ENCODE measurements around the gene RAB44.

The RAB44 gene

DNA sequence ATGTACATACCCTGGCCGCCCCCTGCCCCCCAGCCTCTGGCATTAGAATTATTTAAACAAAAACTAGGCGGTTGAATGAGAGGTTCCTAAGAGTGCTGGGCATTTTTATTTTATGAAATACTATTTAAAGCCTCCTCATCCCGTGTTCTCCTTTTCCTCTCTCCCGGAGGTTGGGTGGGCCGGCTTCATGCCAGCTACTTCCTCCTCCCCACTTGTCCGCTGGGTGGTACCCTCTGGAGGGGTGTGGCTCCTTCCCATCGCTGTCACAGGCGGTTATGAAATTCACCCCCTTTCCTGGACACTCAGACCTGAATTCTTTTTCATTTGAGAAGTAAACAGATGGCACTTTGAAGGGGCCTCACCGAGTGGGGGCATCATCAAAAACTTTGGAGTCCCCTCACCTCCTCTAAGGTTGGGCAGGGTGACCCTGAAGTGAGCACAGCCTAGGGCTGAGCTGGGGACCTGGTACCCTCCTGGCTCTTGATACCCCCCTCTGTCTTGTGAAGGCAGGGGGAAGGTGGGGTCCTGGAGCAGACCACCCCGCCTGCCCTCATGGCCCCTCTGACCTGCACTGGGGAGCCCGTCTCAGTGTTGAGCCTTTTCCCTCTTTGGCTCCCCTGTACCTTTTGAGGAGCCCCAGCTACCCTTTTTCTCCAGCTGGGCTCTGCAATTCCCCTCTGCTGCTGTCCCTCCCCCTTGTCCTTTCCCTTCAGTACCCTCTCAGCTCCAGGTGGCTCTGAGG, 11.5 kb upstream of the RAB44 start:
- Histone ChIP-seq H3K4me1 (ENCODE audit: control insufficient read depth, insufficient read depth, low read length) (no peaks in the 10 kb centered on the region), H3K27ac (ENCODE audit: insufficient read depth, low read depth, low read length, poor library complexity, severe bottlenecking) (no peak overlapping the region), H3K9me3 (ENCODE audit: control insufficient read depth, low read length) (no peaks in the 10 kb centered on the region), H3K4me3 (ENCODE audit: insufficient read depth, low read depth, low read length) (no peak overlapping the region), H3K36me3 (ENCODE audit: control insufficient read depth, insufficient read depth, low read length) (no peaks in the 10 kb centered on the region), H3K27me3 (ENCODE audit: control insufficient read depth, insufficient read depth, low read length, poor library complexity, severe bottlenecking) (no peaks in the 10 kb centered on the region)
- whole genome bisulfite sequencing, 2 experiments = 91 to 92% methylated on average over 9 to 11 of the region's 11 CpGs

DNA sequence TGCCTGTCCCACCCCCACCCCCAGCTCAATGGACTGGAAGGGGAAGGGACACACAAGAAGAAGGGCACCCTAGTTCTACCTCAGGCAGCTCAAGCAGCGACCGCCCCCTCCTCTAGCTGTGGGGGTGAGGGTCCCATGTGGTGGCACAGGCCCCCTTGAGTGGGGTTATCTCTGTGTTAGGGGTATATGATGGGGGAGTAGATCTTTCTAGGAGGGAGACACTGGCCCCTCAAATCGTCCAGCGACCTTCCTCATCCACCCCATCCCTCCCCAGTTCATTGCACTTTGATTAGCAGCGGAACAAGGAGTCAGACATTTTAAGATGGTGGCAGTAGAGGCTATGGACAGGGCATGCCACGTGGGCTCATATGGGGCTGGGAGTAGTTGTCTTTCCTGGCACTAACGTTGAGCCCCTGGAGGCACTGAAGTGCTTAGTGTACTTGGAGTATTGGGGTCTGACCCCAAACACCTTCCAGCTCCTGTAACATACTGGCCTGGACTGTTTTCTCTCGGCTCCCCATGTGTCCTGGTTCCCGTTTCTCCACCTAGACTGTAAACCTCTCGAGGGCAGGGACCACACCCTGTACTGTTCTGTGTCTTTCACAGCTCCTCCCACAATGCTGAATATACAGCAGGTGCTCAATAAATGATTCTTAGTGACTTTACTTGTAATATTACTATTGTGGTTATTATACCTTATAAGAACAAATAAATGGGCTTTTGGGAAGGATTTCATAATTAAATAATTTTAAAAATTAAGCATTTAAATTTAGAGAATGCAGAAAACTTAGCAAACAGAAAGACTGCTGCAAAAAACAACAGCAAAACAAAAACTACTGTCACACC, 10.7 kb upstream of the RAB44 start:
- no peak overlapping the region for H3K4me3 ChIP-seq (ENCODE audit: insufficient read depth, low read depth, low read length)

DNA sequence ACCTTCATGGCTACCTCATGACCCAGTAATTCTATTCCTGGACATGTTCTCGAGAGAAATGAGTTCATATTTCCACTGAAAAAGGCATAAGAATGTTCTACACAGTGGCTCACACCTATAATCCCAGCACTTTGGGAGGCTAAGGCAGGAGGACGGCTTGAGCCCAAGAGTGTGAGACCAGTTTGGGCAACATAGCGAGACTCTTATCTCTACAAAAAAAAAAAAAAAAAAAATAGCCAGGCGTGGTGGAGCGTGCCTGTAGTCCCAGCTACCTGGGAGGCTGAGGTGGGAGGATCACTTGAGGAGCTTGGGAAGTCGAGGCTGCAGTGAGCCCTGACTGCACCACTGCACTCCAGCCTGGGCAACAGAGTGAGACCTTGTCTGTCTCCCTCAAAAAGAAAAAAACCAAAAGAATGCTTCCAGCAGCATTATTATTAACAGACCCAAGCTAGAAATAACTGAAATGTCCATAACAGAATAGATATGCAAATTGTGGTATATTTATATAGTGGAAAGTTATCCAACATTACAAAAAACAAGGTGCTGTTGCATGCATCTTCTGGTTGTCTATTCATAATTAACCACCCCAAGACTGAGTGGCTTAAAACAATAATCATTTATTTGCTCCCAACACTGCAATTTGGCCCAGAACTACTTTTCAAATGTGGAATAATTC, 9.4 kb upstream of the RAB44 start:
- 94% methylated on average over 6 of the region's 6 CpGs for WGBS, 2 experiments

More for the DNA sequence above, 10.7 kb upstream of the RAB44 start:
- H3K27ac ChIP-seq (ENCODE audit: insufficient read depth, low read depth, low read length, poor library complexity, severe bottlenecking) = no peak overlapping the region
- 95% methylated on average over 9 to 10 of the region's 10 CpGs for WGBS, 2 experiments
- no peaks in the 10 kb centered on the region for H3K9me3 ChIP-seq (ENCODE audit: control insufficient read depth, low read length)
- H3K36me3 ChIP-seq (ENCODE audit: control insufficient read depth, insufficient read depth, low read length) = no peaks in the 10 kb centered on the region
- H3K27me3 ChIP-seq (ENCODE audit: control insufficient read depth, insufficient read depth, low read length, poor library complexity, severe bottlenecking) = no peaks in the 10 kb centered on the region
- H3K4me1 ChIP-seq (ENCODE audit: control insufficient read depth, insufficient read depth, low read length) = no peaks in the 10 kb centered on the region

DNA sequence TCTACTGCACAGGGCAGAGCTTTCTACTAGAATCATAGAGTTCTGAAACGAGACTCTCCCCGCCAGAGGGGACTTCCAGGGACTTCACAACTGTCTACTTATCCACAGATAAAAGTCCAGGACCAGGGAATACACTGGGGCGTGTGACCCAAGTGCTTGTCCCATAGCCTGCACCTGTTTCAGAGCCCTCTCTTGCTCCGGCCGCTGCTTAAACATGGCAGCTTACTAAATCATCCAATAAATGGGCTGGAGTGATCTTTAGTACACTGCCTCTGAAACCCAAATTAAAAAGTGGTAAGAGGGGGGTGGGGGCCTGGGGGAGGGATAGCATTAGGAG, 8.9 kb upstream of the RAB44 start:
- Histone ChIP-seq H3K27ac (ENCODE audit: insufficient read depth, low read depth, low read length, poor library complexity, severe bottlenecking) (no peak overlapping the region), H3K9me3 (ENCODE audit: control insufficient read depth, low read length) (no peaks in the 10 kb centered on the region), H3K36me3 (ENCODE audit: control insufficient read depth, insufficient read depth, low read length) (no peaks in the 10 kb centered on the region), H3K4me1 (ENCODE audit: control insufficient read depth, insufficient read depth, low read length) (no peaks in the 10 kb centered on the region), H3K27me3 (ENCODE audit: control insufficient read depth, insufficient read depth, low read length, poor library complexity, severe bottlenecking) (no peaks in the 10 kb centered on the region), H3K4me3 (ENCODE audit: insufficient read depth, low read depth, low read length) (no peak overlapping the region)
- 90 to 91% methylated on average over 5 of the region's 5 CpGs for WGBS, 2 experiments

More for the DNA sequence above, 9.4 kb upstream of the RAB44 start:
- no peaks in the 10 kb centered on the region for H3K27me3 ChIP-seq (ENCODE audit: control insufficient read depth, insufficient read depth, low read length, poor library complexity, severe bottlenecking)
- no peaks in the 10 kb centered on the region for H3K4me1 ChIP-seq (ENCODE audit: control insufficient read depth, insufficient read depth, low read length)
- H3K27ac ChIP-seq (ENCODE audit: insufficient read depth, low read depth, low read length, poor library complexity, severe bottlenecking) = no peak overlapping the region
- no peaks in the 10 kb centered on the region for H3K9me3 ChIP-seq (ENCODE audit: control insufficient read depth, low read length)
- no peak overlapping the region for H3K4me3 ChIP-seq (ENCODE audit: insufficient read depth, low read depth, low read length)
- no peaks in the 10 kb centered on the region for H3K36me3 ChIP-seq (ENCODE audit: control insufficient read depth, insufficient read depth, low read length)

DNA sequence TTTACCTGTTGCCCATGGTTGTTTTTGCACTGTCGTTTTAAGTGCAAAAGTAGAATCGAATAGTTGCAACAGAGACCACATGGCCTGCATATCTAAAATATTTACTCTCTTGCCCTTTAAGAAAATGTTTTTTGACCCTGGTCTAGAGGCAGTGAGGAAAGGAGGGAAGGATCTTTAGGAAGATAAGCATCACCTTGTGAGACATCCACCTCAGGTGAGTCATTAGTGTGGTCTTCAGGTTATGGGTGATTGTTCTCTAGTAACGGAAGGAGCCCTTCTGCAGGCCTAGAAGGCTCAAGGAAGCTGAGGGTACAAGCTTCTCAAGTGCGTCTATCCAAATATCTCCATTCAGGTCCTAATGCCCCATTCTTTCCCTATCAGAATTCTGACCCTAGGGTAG, 6.6 kb upstream of the RAB44 start:
- Histone ChIP-seq H3K9me3 (ENCODE audit: control insufficient read depth, low read length) (no peaks in the 10 kb centered on the region), H3K27me3 (ENCODE audit: control insufficient read depth, insufficient read depth, low read length, poor library complexity, severe bottlenecking) (no peaks in the 10 kb centered on the region), H3K4me1 (ENCODE audit: control insufficient read depth, insufficient read depth, low read length) (no peaks in the 10 kb centered on the region), H3K36me3 (ENCODE audit: control insufficient read depth, insufficient read depth, low read length) (no peaks in the 10 kb centered on the region), H3K4me3 (ENCODE audit: insufficient read depth, low read depth, low read length) (no peak overlapping the region), H3K27ac (ENCODE audit: insufficient read depth, low read depth, low read length, poor library complexity, severe bottlenecking) (no peak overlapping the region)
- WGBS, 2 experiments = 91 to 94% methylated on average over 4 of the region's 4 CpGs

DNA sequence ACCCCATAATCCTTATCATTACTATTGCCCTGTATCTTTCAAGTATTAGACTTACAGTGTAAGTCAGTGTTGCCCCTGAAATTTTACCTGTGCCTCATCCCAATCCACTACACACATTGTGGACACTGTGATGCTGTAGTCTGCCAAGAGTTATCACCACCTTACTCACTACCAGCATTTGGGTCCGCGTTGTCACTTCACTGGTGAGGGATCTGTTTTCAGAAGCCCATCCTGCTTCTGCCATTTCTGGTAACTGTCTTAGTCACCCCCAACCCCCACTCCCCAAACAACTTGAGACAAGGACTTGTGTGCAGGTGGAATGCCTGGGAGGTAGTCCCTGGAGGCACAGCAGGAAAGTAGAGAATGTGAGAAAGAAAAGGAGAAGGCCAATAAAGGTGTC, 6.0 kb upstream of the RAB44 start:
- 100% methylated on average over 2 of the region's 2 CpGs for WGBS, 2 experiments
- Histone ChIP-seq H3K9me3 (ENCODE audit: control insufficient read depth, low read length) (no peaks in the 10 kb centered on the region), H3K36me3 (ENCODE audit: control insufficient read depth, insufficient read depth, low read length) (no peaks in the 10 kb centered on the region), H3K4me3 (ENCODE audit: insufficient read depth, low read depth, low read length) (no peak overlapping the region), H3K4me1 (ENCODE audit: control insufficient read depth, insufficient read depth, low read length) (no peaks in the 10 kb centered on the region), H3K27ac (ENCODE audit: insufficient read depth, low read depth, low read length, poor library complexity, severe bottlenecking) (no peak overlapping the region), H3K27me3 (ENCODE audit: control insufficient read depth, insufficient read depth, low read length, poor library complexity, severe bottlenecking) (no peaks in the 10 kb centered on the region)

DNA sequence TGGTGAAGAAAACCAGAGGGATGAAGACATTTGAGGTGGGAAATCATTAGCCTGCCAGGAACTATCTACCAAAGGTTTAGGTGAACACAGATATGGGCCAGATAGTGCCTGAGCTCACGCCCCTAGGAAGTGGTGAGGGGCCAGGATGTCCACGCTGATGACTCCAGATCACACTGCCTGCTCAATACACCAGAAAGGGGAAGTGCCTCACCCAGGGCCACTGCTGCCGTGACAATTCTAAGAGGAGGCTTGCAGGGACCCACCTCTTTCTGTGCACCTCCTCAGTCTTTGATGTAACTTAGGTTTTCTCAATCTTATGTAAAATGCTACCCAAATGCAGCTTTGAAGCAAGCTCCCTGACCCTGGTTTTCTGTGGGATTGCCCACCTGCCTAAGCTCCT, 5.4 kb upstream of the RAB44 start:
- WGBS, 2 experiments = 93% methylated on average over 3 of the region's 3 CpGs
- Histone ChIP-seq H3K4me3 (ENCODE audit: insufficient read depth, low read depth, low read length) (no peak overlapping the region), H3K36me3 (ENCODE audit: control insufficient read depth, insufficient read depth, low read length) (no peaks in the 10 kb centered on the region), H3K9me3 (ENCODE audit: control insufficient read depth, low read length) (no peaks in the 10 kb centered on the region), H3K27ac (ENCODE audit: insufficient read depth, low read depth, low read length, poor library complexity, severe bottlenecking) (no peak overlapping the region), H3K4me1 (ENCODE audit: control insufficient read depth, insufficient read depth, low read length) (no peaks in the 10 kb centered on the region), H3K27me3 (ENCODE audit: control insufficient read depth, insufficient read depth, low read length, poor library complexity, severe bottlenecking) (no peaks in the 10 kb centered on the region)

DNA sequence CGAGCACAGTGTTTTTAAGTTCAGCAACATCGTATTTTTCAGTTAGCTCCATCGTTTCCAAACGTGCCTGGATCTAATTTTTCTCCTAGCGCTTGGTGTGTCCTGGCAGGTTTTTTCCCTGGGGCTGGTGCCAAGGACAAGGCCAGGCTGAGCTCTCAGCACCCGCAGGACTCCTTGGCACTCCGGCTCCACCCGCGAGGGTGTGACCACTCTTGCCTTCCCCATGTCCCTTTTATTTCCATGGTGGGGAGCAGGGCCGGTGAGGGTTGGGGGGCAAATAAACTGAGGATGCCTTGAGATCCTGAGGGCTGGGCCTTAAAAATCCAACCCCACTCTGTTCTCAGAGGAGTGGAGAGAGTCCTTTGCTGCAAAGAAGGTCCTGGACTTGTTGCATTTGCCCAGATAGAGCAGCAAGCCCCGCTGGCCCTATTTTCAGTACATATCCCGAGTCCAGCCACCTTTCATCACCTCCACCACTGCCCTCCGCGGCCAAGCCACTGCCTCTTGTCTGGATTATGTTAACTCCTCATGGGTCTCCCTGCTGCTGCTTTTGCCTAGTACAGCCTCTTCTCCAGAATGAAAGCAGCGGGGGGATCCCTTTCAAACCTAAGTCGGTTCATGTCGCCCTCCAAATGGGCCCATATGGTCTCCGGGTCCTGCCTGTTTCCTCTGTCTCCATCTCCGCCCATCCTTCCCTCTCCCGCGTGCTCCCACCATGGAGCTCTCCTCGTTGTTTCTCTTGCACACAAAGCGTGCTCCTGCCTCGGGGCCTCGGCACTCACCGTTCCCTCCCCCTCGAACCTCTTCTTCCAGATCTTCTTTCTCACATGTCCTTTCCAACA, 4.5 kb upstream of the RAB44 start:
- Histone ChIP-seq H3K27ac (ENCODE audit: insufficient read depth, low read depth, low read length, poor library complexity, severe bottlenecking) (no peak overlapping the region), H3K27me3 (ENCODE audit: control insufficient read depth, insufficient read depth, low read length, poor library complexity, severe bottlenecking) (no peaks in the 10 kb centered on the region), H3K9me3 (ENCODE audit: control insufficient read depth, low read length) (no peaks in the 10 kb centered on the region), H3K4me3 (ENCODE audit: insufficient read depth, low read depth, low read length) (no peak overlapping the region), H3K4me1 (ENCODE audit: control insufficient read depth, insufficient read depth, low read length) (no peaks in the 10 kb centered on the region), H3K36me3 (ENCODE audit: control insufficient read depth, insufficient read depth, low read length) (no peaks in the 10 kb centered on the region)
- WGBS, 2 experiments = 89 to 91% methylated on average over 27 of the region's 27 CpGs

DNA sequence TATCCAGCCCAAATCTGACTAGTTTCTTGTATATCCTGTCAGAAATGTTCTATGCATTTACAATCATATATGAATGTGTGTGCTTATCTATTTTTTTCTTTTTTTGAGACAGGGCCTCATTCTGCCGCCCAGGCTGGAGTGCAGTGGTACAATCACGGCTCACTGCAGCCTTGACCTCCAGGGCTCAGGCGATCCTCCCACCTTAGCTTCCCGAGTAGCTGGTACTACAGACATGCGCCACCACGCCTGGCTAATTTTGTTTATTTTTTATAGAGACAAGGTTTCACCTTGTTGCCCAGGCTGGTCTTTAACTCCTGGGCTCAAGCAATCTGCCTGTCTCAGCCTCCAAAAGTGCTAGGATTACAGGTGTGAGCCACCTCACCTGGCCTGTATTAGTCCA, 3.0 kb upstream of the RAB44 start:
- Histone ChIP-seq H3K9me3 (ENCODE audit: control insufficient read depth, low read length) (no peaks in the 10 kb centered on the region), H3K36me3 (ENCODE audit: control insufficient read depth, insufficient read depth, low read length) (no peaks in the 10 kb centered on the region), H3K4me3 (ENCODE audit: insufficient read depth, low read depth, low read length) (no peak overlapping the region), H3K27me3 (ENCODE audit: control insufficient read depth, insufficient read depth, low read length, poor library complexity, severe bottlenecking) (no peaks in the 10 kb centered on the region), H3K4me1 (ENCODE audit: control insufficient read depth, insufficient read depth, low read length) (no peaks in the 10 kb centered on the region), H3K27ac (ENCODE audit: insufficient read depth, low read depth, low read length, poor library complexity, severe bottlenecking) (no peak overlapping the region)
- WGBS, 2 experiments = 91 to 93% methylated on average over 6 of the region's 6 CpGs
